Testis (tissue), 3 donors: ENCODE results near the gene ELF1. TPM values are rescaled to one million over a fixed set of nuclear protein-coding genes. Genes with fewer than 3 reads are reported as not detected.
"Not testable (repeated sequence)": the region's sequence is repeated elsewhere in the genome, so short reads cannot be mapped to it uniquely, and the experiment has no call there.

Source experiments
- DNase-seq: peaks from one replicate; pipeline ENCODE4 v3.0.0-alpha.2; 2019
- H3K27ac ChIP-seq, 2 donors: fragments of 200-600 bp; sonication (generic); one replicate each; pipeline ENCODE4 v1.5.1; 2019
- H3K27me3 ChIP-seq: fragments of 200-600 bp; sonication (generic); one replicate; pipeline ENCODE4 v1.5.1; 2019
- H3K36me3 ChIP-seq: fragments of 200-600 bp; sonication (generic); one replicate; pipeline ENCODE4 v1.5.1; 2017; ENCODE audit warnings: low read depth; ENCODE audit errors: missing control alignments
- H3K4me1 ChIP-seq: fragments of 200-600 bp; sonication (generic); one replicate; pipeline ENCODE4 v1.5.1; 2019
- H3K4me3 ChIP-seq, 2 donors: fragments of 200-600 bp; sonication (generic); one replicate each; pipeline ENCODE4 v1.5.1; 2017 to 2019
- H3K9me3 ChIP-seq: fragments of 200-600 bp; sonication (generic); one replicate; pipeline ENCODE4 v1.5.1; 2017
- CTCF ChIP-seq, 3 experiments: fragments of 450-650 bp in 2 of 3; fragments of 200-600 bp in 1 of 3; sonication (generic) in 1 of 3; IDR thresholded peaks; one replicate each; pipeline ENCODE4 v1.5.1; 2016 to 2019; ENCODE audit warnings: antibody characterized with exemption in 3 of 3, mild to moderate bottlenecking in 2 of 3, moderate library complexity in 1 of 3
- POLR2A ChIP-seq: fragments of 450-650 bp; IDR thresholded peaks from one replicate; pipeline ENCODE4 v1.6.1; 2017; ENCODE audit warnings: antibody characterized with exemption, mild to moderate bottlenecking, moderate library complexity
- WGBS, 2 donors: methylation state at CpG; one replicate each; pipeline ENCODE4 v1.1.5; 2018; 5-methylcytosine and 5-hydroxymethylcytosine counted together
- intact Hi-C: fragments of 100-400 bp; cut with DNase I; formaldehyde crosslinking; loops from one replicate; pipeline ENCODE4 v1.15.1; 2023; ENCODE audit warnings: low total_unique reads
- polyA plus RNA-seq: library from polyadenylated mRNA; stranded (reverse); fragments of 350-450 nt; fragmentation: Illumina TruSeq; extraction: RNeasy Lipid Tissue Mini Kit (QIAGEN cat#74804); gene quantifications from one replicate; pipeline ENCODE4 v1.2.3, GENCODE V29; 2014; ENCODE audit warnings: low read depth, low replicate concordance; ENCODE audit not compliant: insufficient read depth
- total RNA-seq, 2 donors: library from RNA; depleted of rRNA; stranded (reverse); fragments of >200 nt; gene quantifications; one replicate each; pipeline ENCODE4 v1.2.3, GENCODE V29; 2016

The ELF1 gene
- total and polyA plus RNA-seq, 3 donors from 2014 or later, result 32.8 to 67.5 (median 54.8) TPM

GRCh38 chr13:40981949-40982348, 37.2 kb downstream of the ELF1 start:
- no peak for DNase-seq
- no peak for TF ChIP-seq POLR2A
- no peak for TF ChIP-seq CTCF (IDR thresholded peaks at IDR 0.05)
- WGBS, 2 donors, result 45 to 60% methylated on average over 4 of the region's 4 CpGs
- H3K36me3 ChIP-seq, result no peaks in the 10 kb centered on the region
- intact Hi-C loops, result no loop called here
- peak overlapping the region in 1 of 2 donors; percentile 22 for H3K4me3 ChIP-seq
- H3K27me3 ChIP-seq, result no peaks in the 10 kb centered on the region
- H3K4me1 ChIP-seq, result peaks cover 42% of the 10 kb centered on the region
- peak overlapping the region; percentile 73 to 92 for H3K27ac ChIP-seq
- H3K9me3 ChIP-seq, result no peaks in the 10 kb centered on the region

GRCh38 chr13:40981361-40981760, 37.8 kb downstream of the ELF1 start:
- peaks cover 39% of the 10 kb centered on the region for H3K4me1 ChIP-seq
- no peak for TF ChIP-seq CTCF (IDR thresholded peaks at IDR 0.05)
- no peak for TF ChIP-seq POLR2A
- intact Hi-C loops, result no loop called here
- H3K9me3 ChIP-seq, result no peaks in the 10 kb centered on the region
- no peaks in the 10 kb centered on the region for H3K27me3 ChIP-seq
- H3K4me3 ChIP-seq, result peak overlapping the region; percentile 2 to 22
- peak overlapping the region; percentile 73 to 92 for H3K27ac ChIP-seq
- no peaks in the 10 kb centered on the region for H3K36me3 ChIP-seq
- no peak for DNase-seq
- 56 to 71% methylated on average over 3 of the region's 3 CpGs for WGBS, 2 donors

GRCh38 chr13:40980461-40980860, 38.7 kb downstream of the ELF1 start:
- H3K36me3 ChIP-seq, result no peaks in the 10 kb centered on the region
- DNase-seq, result no peak
- no peaks in the 10 kb centered on the region for H3K9me3 ChIP-seq
- H3K27me3 ChIP-seq, result no peaks in the 10 kb centered on the region
- no peak for TF ChIP-seq POLR2A
- TF ChIP-seq CTCF (IDR thresholded peaks at IDR 0.05), result no peak
- peaks cover 31% of the 10 kb centered on the region for H3K4me1 ChIP-seq
- H3K27ac ChIP-seq, result peak overlapping the region in 1 of 2 donors; percentile 92
- H3K4me3 ChIP-seq, result no peak overlapping the region
- intact Hi-C loops, result no loop called here

- Histone ChIP-seq H3K4me1 (peaks cover 28% of the 10 kb centered on the region), H3K9me3 (no peaks in the 10 kb centered on the region), H3K27me3 (no peaks in the 10 kb centered on the region), H3K4me3 (no peak overlapping the region), H3K27ac (no peak overlapping the region), H3K36me3 (no peaks in the 10 kb centered on the region)
- intact Hi-C loops, result no loop called here
- DNase-seq, result no peak
- TF ChIP-seq CTCF (IDR thresholded peaks at IDR 0.05), result no peak
- TF ChIP-seq POLR2A, result no peak
- 91% methylated on average over 3 of the region's 3 CpGs for WGBS, 2 donors
Measured at GRCh38 chr13:40979232-40979631, 39.9 kb downstream of the ELF1 start.

GRCh38 chr13:40978109-40978508, 41.0 kb downstream of the ELF1 start:
- H3K27ac ChIP-seq, H3K9me3 ChIP-seq, H3K36me3 ChIP-seq, DNase-seq, H3K4me3 ChIP-seq, H3K27me3 ChIP-seq, intact Hi-C loops: not testable (repeated sequence)
- 88 to 96% methylated on average over 6 of the region's 6 CpGs for WGBS, 2 donors
- H3K4me1 ChIP-seq, result peaks cover 22% of the 10 kb centered on the region
